ENCODE data around the gene NUBPL.

Gene NUBPL

GRCh38 chr14:31677630-31678029 lies 116.4 kb downstream of the NUBPL start:
- no peak for TF ChIP-seq CTCF (IDR thresholded peaks at IDR 0.05; ENCODE audit: control extremely low read depth, extremely low read depth, low read depth, missing control alignments)

GRCh38 chr14:31678421-31679249 lies 117.4 kb downstream of the NUBPL start:
- DNase-seq (ENCODE audit: extremely low spot score), result no peak
- POLR2A ChIA-PET, result no interaction called here
- TF ChIP-seq CTCF (IDR thresholded peaks at IDR 0.05; ENCODE audit: control extremely low read depth, extremely low read depth, low read depth, missing control alignments), result no peak
- CTCF ChIA-PET, result interaction anchor here (0.8 to 1.1 kb wide), 3 partner anchors 8 to 27 kb away, joined by 3 read pairs; no protein-coding TSS in a partner anchor

More at GRCh38 chr14:31677630-31678029, 116.4 kb downstream of the NUBPL start:
- CTCF ChIA-PET, result interaction anchor here (1.0 to 1.1 kb wide), 2 partner anchors 9 to 28 kb away, joined by 3 read pairs; no protein-coding TSS in a partner anchor
- DNase-seq (ENCODE audit: extremely low spot score), result no peak
- POLR2A ChIA-PET, result no interaction called here

- ChIA-PET POLR2A (no interaction called here), CTCF (interaction anchor here (1.0 kb wide), 1 partner anchor 11 kb away, joined by 4 read pairs; no protein-coding TSS in a partner anchor)
- no peak for TF ChIP-seq CTCF (IDR thresholded peaks at IDR 0.05; ENCODE audit: control extremely low read depth, extremely low read depth, low read depth, missing control alignments)
- no peak for DNase-seq (ENCODE audit: extremely low spot score)
Observed at GRCh38 chr14:31682768-31683167, 121.6 kb downstream of the NUBPL start.

GRCh38 chr14:31687726-31688125 lies 126.5 kb downstream of the NUBPL start:
- POLR2A ChIA-PET, result no interaction called here
- no peak for DNase-seq (ENCODE audit: extremely low spot score)
- TF ChIP-seq CTCF (IDR thresholded peaks at IDR 0.05; ENCODE audit: control extremely low read depth, extremely low read depth, low read depth, missing control alignments), result no peak
- CTCF ChIA-PET, result no interaction called here

- POLR2A ChIA-PET, result no interaction called here
- no peak for DNase-seq (ENCODE audit: extremely low spot score)
- CTCF ChIA-PET, result interaction anchor here (1.6 kb wide), 1 partner anchor 10 kb away, joined by 4 read pairs; no protein-coding TSS in a partner anchor
- TF ChIP-seq CTCF (IDR thresholded peaks at IDR 0.05; ENCODE audit: control extremely low read depth, extremely low read depth, low read depth, missing control alignments), result no peak
Observed at GRCh38 chr14:31690056-31690455, 128.9 kb downstream of the NUBPL start.

GRCh38 chr14:31692376-31692781 lies 131.2 kb downstream of the NUBPL start:
- TF ChIP-seq CTCF (IDR thresholded peaks at IDR 0.05; ENCODE audit: control extremely low read depth, extremely low read depth, low read depth, missing control alignments), result no peak
- CTCF ChIA-PET, result no interaction called here
- POLR2A ChIA-PET, result no interaction called here
- no peak for DNase-seq (ENCODE audit: extremely low spot score)

Data from GM10248 (cell line).